HG02840 (cell line): ENCODE data around the gene YBEY.
"Not testable (repeated sequence)": the region's sequence is repeated elsewhere in the genome, so short reads cannot be mapped to it uniquely, and the experiment has no call there.

Experiments
- ATAC-seq: cut with Tn5 transposase; IDR thresholded peaks from one replicate; pipeline ENCODE4 v1.9.1; 2021; ENCODE audit warnings: mild to moderate bottlenecking, moderate library complexity, moderate number of reproducible peaks; ENCODE audit not compliant: unreplicated experiment, low FRiP score

The YBEY gene, protein sequence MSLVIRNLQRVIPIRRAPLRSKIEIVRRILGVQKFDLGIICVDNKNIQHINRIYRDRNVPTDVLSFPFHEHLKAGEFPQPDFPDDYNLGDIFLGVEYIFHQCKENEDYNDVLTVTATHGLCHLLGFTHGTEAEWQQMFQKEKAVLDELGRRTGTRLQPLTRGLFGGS

DNA sequence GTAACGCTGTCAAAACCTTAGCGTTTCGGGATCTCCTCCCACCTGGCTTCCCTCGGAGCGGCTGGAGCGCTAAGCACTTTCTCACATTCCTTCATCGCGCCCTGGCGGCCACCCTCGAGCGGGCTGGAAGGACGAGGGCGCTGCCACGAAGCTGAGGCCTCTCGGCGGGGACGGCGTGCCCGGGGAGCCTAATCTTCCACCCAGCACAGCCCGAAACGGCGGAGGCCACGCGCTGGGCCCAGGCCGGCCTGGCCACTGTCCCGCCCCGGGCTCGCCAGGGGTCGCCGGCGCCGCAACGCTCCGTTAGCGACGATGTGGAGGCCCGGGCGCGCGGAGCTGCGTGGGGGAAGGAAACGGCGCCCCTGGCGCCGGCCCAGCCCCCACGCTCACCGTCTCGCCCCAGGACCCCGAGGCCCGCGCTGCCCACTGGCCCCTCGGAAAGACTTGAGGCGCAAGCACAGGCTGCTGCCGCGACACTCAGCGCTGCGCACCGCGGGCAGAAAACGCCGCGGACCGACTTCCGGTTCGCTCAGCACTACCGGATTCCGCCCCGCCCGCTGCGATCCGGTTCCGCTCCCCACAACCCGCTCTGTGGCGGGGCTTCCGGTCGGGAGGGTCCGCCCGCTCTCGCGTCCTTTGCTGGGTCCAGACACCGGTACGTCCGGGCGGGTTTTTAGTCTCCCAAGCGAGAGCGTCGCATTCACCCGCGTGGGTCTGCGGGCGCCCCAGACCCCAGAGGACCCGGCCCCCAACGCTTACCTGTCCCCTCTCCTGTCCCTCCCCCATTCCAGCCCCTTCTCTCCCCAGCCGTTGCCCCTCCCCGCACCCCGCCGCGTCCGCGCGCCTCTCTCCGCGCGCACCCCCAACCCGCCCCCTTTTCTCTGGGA, at the start of gene YBEY:
TSS of gene YBEY (plus strand) at position 582 of the 887 bp plus-strand sequence. CDS start 572 bp downstream, outside the sequence.
- peak; percentile 91 for ATAC-seq

DNA sequence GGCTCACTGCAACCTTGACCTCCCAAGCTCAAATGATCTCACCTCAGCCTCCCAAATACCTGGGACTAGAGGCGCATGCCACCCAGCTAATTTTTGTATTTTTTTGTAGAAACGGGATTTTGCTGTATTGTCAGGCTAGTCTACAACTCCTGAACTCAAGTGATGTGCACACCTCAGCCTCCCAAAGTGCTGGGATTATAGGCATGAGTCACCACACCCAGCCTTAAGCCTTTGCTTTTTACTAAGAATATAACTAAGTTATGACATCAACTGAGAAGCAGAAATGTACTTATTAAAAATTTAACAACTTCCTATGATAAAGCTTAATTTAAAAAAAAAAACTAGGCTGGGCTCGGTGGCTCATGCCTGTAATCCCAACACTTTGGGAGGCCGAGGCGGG, 48.7 kb upstream of the YBEY start:
- ATAC-seq, result no peak

DNA sequence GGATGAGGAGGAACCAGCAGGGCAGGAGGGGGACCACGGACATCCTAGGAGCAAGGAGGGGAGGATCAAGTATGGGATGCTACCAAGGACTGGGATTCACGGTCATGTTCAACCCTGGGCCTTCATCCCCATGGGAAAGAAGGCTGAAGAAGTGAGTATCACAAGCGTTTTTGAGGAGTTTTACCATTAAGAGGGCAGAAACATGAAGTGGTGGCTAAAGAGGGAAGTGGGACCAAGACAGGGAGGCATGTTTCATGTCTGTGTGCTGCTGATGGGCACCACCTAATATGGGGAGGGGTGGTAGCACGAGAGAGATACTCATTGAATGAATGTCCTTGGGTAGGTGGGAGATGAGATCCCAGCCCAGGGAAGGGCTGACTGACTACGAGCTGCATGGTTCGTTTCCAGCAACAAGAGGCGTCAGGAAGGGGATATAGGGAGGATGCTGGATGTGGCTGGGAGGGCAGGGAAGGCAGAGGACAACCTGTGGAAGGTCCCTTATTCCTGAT, 46.3 kb upstream of the YBEY start:
- no peak for ATAC-seq

DNA sequence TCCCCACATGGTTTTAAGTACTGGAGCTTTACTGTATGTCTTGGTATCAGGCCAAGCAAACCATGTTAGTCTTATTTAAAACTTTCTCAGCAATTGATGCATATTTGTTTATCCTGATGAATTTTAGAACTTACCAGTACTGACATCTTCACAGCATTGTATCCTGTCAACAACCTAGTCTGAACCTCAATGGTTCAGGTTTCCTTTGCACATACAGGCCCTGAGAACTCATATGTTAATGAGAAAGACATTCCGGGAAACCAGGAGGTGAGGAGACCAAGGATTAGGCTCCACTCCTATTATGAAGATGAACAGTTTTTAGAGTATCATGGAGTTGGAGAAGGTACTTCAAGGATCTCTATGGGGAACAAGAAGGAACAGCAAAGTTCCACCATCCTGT, 44.6 kb upstream of the YBEY start:
- not testable (repeated sequence) for ATAC-seq

DNA sequence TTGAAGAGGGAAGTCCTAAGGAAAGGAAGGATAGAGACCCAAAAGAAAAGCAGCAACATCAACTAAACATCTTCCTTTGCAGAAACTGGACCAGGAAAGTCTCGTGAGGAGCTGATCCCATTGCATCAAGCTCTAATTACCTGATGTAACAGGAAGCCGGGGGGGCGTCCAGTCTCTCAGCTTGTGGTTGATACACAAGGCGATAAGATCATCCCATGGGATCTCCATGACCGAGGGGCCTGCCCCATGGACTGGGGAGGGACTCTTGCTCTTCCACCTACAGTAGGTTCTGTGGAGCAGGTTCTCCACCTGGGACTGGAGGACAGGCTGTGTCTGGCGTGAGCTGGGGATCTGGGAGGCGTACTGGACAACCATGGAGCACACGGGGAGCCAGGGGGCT, 42.8 kb upstream of the YBEY start:
- no peak for ATAC-seq

DNA sequence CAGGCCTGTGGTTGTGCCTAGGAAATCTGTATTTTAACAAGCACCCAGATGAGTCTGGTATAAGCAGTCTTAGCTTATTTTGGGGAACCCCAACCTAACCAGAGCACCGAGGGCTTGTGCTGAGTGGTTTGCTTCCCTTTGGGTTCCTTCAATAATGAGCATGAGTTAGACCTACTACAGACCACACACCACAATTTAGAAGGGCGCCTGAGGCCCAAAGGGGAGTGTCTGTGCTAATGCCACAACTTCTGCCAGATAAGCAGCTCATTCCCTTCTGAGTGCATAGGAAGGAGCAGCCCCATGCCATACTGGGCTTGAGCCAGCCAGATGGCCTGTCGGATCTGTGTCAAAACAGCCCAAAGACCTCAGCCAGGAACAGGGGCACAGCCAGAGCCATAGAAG, 42.2 kb upstream of the YBEY start:
- ATAC-seq, result no peak

DNA sequence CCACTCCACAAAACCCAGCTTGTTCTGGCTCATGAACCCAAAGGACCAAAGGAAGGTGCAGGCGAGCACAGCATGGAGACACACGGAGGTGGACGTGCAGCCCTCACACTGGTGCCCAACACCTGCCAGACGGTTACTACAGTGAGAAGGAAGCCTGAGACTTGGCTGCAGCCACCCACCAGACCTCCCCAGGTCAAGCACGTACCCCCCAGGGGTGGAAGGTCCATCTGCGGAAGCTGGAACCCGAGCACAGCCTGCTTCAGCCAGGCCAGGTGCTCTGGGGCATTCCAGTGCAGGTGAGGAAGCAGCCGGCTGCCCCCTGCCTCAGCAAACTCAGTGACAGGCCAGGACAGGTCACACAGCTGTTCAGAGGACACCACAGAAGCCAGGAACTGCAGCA, 41.5 kb upstream of the YBEY start:
- no peak for ATAC-seq

DNA sequence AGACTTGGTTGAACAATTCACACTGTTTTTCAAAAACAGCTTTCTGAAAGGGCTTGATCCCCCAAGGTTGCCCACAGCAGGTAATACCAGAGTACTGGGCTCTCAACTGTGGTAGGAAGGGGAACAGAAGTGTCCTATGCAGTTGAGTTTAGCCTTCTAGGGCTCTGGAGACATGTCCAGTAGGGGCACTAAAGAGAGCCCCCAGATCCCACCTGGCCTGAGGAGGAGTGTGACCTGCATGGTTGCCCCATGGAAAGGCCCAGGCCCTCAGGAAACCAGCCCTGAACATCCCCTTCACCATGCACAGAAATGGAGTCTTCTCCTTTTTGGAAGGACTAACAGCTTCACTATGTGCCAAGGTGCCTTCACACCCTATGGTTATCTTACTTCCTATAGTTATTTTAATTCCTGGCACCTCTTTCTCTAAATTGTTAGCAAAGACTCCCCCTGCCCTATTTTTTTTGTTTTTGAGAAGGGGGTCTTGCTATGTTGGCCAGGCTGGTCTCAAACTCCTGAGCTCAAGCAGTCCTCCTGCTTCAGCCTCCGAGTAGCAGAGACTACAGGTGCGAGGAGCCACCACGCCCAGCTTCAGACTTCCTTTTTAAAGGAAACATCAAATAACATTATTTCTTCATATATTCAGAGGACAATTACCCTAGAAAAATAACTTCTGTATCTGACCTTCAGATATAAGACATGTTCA, 40.8 kb upstream of the YBEY start:
- ATAC-seq, result no peak

DNA sequence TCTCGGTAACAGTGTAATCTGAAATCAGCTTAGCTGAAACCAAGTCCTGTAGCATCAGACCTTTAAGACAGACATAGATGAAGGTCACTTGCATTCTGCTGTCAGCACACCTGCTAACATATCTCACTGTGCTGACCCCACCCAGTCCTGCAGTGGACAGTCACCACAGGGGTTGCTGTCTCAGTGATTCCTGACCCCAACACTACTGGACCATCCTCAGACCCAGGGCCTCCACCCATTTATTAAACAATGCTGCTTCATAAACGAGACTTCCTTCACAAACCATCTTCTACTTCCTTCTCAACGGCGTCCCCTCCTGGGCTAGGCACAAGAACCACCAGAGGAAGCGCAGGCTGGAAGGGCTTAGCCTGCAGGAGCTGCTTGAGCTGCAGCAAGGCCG, 39.8 kb upstream of the YBEY start:
- no peak for ATAC-seq

DNA sequence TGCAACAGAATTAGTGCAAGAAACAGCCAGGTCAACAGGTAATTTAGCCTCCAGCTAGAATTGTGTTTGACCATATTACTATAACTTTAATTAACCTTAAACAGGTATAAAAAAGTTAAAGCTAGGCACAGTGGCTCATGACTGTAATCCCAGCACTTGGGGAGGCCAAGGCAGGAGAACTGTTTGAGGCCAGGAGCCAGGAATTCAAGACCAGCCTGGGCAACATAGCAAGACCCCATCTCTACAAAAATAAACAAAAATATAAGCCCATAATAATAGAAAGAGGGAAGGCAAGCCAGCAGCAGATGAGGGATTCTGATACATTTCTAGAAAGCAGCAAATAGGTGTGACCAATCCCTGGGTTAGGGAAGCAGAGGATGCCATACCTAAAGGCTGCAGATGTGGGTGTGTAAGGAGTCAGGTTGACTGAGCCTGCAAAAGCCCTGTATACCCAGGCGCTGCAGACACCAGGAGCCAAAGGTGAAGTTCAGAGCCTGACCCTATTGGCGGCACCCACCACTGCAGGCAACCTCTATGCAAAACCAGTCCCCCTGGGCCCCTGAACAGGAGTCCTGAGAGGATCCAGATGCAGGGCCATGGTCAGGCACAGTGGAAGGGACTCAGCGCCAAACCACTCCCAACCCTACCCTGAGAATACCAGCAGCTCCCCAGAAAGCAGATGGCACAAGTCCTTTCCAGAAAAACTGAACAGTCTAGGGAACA, 38.3 kb upstream of the YBEY start:
- ATAC-seq, result no peak

DNA sequence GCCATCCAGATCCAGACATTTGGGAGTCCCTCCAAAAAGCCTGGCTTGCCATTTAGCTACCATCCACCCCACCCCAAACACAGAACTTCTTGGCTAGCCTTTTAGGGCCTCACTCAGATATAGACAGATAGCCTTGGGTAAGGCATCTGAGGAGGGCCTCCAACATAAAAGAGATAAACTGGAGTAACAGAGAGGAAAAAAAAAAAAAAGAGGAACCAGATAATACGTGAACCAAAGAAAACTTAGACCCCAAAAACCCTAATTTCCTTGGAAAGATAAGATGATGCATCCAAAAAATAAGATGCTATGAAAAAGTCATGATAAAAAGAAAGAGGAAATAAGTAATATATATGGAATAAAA, 37.7 kb upstream of the YBEY start:
- no peak for ATAC-seq

DNA sequence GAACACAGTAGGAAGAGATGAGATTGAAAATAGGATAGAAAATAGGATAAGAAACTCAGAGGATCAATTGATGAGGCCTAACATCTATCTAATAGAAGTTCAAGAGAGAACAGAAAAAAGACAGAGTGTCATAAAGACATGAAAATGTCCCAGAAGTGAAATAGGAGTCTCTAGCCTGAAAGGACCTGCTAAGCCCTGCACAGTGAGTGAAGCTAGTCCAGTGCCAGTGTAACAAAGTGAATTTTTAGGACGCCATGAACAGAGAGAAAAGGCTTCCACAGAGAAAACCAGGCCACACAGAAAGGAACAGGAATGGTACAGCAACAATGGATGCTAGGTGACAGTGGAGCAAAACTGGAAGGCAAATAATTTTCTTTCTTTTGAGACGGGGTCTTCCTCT, 37.3 kb upstream of the YBEY start:
- ATAC-seq, result no peak

DNA sequence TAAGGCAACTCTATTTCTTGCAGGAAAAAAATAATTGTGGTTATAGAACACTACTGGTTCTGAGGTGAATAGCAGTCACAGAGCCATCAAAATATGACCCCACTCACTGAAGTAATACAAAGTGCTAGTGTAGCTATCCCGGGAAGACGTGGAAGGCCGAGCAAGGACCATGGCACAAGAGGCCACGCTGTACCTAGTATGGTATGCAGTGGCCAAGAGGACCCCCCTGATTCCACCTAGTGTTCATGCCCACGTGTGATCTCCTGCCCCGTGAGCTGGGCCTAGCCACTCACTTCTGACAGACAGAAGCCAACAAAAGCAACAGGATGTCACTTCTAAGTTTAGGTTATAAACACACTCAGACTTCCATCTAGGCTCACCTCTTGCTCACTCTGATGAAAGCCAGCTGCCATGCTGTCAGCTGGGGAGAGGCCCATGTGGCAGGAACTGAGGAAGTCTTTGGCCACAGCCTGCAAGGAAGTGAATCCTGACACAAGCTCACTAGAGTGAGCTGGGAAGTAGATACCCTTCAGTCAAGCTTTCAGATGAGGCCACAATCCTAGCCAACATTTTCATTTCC, 35.9 kb upstream of the YBEY start:
- ATAC-seq, result no peak

DNA sequence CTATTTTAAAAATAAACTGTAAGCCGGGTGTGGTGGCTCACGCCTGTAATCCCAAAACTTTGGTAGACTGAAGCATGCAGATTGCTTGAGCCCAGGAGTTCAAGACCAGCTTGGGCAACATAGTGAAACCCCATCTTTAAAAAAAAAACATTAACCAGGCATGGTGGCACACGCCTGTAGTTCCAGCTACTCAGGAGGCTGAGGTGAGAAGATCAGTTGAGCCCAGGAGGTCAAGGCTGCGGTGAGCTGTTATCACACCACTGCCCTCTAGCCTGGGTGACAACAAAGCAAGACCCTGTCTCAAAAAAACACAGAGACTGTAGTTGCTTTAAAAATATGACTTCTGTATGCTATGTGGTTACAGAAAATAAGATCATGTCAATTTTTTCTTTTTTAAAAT, 33.3 kb upstream of the YBEY start:
- no peak for ATAC-seq

DNA sequence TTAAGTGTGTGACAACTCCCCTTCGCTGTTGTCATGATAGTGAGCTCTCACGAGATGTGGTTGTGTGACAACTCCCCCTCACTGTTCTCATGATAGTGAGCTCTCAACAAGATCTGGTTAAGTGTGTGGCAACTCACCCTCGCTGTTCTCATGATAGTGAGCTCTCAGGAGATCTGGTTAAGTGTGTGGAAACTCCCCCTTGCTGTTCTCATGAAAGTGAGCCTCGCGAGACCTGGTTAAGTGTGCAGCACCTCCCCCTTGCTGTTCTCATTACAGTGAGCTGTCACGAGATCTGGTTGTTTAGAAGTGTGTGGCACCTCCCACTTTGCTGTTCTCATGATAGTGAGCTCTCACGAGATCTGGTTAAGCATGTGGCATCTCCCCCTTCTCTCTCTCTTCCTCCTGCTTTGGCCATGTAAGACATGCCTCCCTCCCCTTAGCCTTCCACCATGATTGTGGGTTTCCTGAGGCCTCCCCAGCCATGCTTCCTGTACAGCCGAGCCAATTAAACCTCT, 32.5 kb upstream of the YBEY start:
- no peak for ATAC-seq

DNA sequence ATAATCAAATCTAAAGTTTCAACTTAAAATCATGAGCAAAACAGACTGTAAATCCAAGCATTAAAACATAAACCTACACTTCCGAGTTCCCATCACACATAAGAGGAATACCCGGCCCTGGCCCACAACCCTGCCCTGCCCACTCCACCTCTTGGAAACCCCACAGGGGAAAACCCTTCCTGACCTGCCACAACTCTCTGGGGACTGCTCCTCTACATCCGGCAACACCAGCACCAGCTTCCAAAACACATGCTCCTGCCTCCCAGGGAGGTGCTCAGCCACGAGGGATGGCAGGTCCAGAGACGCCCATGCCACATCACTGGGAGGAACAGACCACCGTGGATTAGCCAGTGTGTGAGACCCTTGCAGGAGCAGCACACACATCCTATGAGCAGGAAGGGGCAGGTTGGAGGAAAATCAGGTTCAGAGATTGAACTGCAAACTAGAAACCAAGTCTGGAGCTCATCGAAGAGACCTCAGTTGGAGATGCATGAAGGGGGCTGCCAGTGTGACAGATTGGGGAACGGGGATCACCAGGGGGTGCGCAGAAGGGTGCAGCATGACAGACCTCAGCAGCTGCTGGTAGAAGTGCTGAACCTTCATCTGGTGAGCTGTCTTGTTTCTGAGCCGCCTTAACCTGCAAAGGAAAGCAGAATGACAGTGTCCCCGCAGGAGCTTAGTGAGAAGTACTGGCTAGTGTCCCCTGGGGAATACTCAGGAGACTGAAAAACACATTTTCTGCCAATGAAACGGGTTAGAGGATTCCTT, 31.8 kb upstream of the YBEY start:
- no peak for ATAC-seq

DNA sequence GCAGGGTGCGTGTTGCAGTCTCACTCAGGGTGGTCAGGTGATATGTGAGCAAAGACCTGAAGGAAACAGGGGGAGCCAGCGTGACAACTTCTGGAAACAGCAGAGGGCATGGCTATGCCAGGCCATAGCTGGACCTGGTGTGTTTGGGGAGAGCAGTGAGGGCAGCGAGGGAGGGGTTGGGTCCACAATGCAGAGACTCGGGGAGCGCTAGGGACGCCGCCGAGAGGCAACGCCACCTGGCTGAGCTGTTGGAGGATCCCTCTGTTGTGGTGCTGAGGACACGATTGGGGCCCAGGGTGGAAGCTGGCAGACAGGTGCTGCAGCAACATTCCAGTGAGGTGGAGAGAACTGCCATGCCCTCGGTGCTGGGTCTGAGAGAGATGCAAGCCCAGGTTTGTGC, 31.0 kb upstream of the YBEY start:
- no peak for ATAC-seq

DNA sequence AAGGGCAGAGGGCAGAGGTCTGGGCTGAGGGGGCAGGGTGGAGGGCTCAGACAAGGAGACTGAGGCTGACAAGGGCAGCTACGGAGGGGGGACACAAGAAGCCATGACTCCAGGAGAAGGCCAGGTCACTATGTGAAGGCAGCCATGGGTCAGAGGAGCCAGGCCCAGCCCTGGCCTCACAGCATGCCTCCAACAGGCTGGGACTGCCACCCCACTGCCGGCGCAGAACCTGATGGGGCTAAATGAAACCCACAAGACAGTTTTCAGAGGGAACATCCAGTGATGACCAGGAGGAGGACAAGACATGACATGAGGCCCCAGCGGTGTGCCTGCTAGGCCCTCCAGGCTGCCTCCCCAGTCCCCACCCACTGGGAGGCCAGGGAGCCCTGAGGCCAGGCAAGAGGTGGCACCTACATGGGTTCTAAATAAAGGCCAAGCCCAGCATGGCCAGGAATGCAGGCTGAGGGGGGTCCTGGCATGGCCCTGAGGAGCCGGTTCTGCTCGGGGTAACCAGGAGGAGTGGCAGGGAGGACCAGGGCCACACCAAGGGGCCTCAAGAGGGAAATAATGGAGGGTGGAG, 30.3 kb upstream of the YBEY start:
- ATAC-seq, result no peak

DNA sequence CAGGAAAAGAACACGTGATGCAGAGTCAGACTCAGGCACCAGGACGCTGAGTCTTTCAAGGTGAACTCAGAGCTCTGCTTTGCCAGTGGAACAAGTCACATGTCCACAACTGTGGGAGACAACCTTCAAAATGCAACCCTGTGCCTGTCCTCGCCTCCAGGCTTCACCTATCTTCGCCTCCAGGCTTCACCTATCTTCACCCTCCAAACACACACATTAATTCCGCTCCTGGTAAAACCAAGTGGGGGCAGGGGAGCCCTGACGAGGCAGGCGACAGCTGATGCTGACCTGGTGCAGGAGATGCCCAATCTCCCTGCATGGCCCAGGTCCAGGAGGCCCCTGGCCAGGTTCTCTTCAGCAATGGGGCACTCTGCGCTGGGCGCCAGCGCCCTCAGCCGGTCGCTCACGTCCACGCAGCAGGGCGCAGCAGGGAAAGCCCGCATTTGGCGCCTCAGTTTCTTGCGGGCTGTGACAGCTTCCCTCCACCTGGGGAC, 29.6 kb upstream of the YBEY start:
- ATAC-seq, result no peak
